NCI-H1105 treated with DMSO at 0.1 percent for 48 hours (cell line): ENCODE measurements around the gene PPP4R4.
"Not testable (repeated sequence)": the region's sequence is repeated elsewhere in the genome, so short reads cannot be mapped to it uniquely, and the experiment has no call there.

Experiments used
- DNase-seq: peaks from one replicate; lab custom pipeline; 2025; lab: John Stamatoyannopoulos, UW

Gene PPP4R4

GRCh38 chr14:94179244-94179643 is 5.1 kb downstream of the PPP4R4 start:
- no peak for DNase-seq

- DNase-seq: peak; percentile 69
Observed at GRCh38 chr14:94180655-94181271, 6.6 kb downstream of the PPP4R4 start.

GRCh38 chr14:94181835-94182234 is 7.7 kb downstream of the PPP4R4 start:
- peak; percentile 3 for DNase-seq

DNA sequence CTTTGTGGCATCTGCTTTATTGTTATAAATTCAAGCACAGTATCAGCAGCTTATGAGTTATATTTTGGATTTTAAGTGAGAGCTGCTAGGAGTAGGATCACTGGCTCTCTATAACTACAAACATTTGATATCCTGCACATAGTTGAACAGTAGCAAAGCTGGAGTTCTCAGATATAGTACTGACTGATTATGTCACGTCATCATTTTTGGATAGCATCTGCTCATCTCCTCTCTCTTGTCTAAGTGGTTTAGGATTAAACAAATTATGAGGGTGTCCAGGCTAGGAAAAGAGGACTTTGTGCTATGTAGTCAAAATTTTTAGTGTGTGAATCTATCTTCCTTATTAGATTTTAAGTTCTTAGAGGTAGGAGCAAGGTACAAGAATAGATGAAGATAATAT is 18.4 kb downstream of the PPP4R4 start:
- DNase-seq: no peak

- no peak for DNase-seq
Observed at GRCh38 chr14:94193776-94194175, 19.7 kb downstream of the PPP4R4 start.

GRCh38 chr14:94196057-94196456 is 21.9 kb downstream of the PPP4R4 start:
- DNase-seq: no peak

GRCh38 chr14:94203473-94204210 is 29.5 kb downstream of the PPP4R4 start:
- no peak for DNase-seq

GRCh38 chr14:94213021-94213420 is 38.9 kb downstream of the PPP4R4 start:
- no peak for DNase-seq

DNA sequence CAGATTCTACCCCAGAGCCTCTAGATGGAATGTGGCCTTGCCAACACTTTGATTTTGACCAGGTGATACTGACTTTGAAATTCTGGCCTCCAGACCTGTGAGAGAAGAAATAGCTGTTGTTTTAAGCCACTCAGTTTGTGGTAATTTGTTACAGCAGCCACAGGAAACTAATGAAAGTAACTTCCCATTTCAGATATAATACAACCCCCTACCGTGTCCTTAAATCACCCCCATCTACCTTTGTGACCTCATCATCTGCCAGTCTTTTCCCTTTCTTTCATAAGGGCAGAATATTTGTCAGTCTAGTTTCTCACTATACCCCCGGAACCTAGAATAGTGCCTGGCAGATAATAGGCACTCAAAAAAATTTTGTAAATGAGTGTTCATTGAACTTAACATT is 39.6 kb downstream of the PPP4R4 start:
- no peak for DNase-seq

DNA sequence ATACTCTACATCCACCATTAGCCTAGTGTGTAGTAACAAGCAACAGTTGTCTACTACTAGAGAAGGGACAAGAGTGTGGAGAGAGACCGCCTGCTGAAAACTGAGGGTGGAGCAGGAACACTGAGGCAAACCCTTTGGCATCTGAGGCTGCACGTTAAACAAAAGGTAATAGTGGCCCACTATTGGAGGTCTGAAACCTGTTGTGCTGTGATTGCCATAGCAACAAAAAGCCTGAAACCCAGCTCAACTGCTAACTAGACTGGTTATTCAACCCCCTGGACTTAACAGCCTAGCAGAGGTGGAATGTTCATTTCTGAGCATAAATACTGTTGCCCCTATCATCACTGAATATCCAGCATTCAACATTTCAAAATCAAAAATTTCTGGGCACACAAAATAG is 43.0 kb downstream of the PPP4R4 start:
- no peak for DNase-seq

- not testable (repeated sequence) for DNase-seq
Observed at GRCh38 chr14:94218198-94218886, 44.2 kb downstream of the PPP4R4 start.

- no peak for DNase-seq
Observed at GRCh38 chr14:94224040-94224439, 49.9 kb downstream of the PPP4R4 start.

DNA sequence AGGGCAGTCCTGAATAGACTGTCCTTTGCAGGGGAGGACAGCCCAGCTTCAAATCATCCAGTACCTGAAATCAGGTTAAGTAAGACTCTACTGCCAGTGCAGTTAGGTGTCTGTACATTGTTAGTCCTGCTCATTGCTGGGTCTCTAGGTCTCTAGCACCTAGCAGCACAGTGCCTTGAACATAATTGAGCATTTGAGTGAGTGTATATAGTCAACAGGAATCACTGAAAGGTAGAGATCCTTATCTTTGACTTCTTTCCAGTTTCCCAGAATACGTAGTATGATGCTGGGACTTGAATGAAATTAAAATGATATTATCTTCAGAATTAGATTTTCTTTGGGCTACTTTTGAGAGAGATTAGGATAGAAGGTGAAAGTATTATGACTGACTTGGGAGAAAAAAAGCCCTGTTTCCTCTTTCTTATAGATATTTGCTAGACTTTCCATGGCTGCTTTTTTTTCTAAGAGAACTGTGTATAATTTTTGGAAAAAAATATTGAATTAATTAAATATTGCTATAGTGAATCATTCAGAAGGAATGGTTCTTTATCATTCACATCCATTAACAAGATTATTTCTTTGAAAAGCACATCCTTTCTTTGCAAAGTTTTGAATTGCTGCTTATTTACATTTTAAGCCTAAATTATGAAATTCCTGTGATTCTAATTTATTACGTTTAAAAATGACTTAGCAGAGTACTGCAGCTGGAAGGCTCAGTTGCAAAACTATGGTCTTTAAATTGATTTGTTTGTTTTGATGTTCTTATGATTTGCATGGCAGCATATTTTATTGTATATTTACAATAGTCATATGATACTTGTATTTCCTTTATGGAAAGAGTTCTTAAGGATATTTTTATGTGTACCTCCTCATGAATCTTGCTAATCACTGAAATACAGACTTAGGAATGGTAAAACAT is 51.6 kb downstream of the PPP4R4 start:
- DNase-seq: no peak

DNA sequence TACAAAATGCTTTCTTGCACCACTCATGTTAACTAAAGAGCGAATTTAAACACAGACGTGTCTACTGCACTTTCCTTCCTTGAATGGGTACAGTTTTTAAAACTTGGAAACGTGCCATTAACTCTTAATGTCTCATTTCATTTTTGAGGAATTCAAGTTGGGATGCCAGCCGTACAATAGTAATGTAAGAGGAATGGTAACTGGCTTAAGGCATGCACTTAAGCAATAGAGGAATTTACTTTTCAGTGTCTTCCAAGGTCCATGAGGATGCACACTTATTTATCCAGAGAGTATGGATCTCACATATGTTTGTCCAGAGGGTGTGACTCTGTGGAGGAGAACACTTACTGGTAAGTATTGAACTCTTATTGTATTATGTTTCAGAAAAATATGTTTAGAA is 52.9 kb downstream of the PPP4R4 start:
- DNase-seq: no peak

GRCh38 chr14:94237046-94237445 is 62.9 kb downstream of the PPP4R4 start:
- DNase-seq: no peak

GRCh38 chr14:94237983-94238382 is 63.9 kb downstream of the PPP4R4 start:
- DNase-seq: no peak

GRCh38 chr14:94239406-94239805 is 65.3 kb downstream of the PPP4R4 start:
- DNase-seq: no peak

DNA sequence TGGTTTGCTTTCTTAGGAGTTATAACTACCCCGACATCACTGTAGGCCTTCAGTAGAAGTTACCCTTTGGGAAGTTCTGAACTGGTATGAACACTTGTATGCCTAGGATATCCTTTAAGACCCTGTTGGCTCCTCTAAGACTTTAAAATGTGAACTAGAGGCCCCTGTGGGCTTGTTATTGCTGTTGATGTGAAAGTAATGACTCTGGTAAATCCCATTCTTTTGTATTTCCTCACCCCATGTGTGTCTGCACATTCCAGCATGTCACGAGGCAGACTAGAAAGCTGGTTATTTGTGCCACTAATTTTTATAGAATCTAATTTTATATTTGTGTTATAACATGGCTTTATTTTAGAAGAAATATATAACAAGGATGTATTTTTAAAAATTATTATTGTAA is 70.1 kb downstream of the PPP4R4 start:
- DNase-seq: no peak

- not testable (repeated sequence) for DNase-seq
Observed at GRCh38 chr14:94264195-94264594, 90.1 kb downstream of the PPP4R4 start.

- DNase-seq: no peak
Observed at GRCh38 chr14:94267352-94267751, 93.2 kb downstream of the PPP4R4 start.

DNA sequence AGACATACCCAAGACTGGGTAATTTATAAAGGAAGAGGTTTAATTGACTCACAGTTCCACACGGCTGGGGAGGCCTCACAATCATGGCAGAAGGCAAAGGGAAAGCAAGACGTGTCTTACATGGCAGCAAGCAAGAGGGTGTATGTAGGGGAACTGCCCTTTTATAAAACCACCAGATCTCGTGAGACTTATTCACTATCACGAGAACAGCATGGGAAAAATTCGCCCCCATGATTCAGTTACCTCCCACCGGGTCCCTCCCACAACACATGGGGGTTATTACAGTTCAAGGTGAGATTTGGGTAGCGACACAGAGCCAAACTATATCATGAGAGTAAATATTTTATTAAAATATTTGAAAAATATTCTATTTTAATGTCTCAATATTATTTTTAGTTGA is 94.5 kb downstream of the PPP4R4 start:
- DNase-seq: not testable (repeated sequence)

DNA sequence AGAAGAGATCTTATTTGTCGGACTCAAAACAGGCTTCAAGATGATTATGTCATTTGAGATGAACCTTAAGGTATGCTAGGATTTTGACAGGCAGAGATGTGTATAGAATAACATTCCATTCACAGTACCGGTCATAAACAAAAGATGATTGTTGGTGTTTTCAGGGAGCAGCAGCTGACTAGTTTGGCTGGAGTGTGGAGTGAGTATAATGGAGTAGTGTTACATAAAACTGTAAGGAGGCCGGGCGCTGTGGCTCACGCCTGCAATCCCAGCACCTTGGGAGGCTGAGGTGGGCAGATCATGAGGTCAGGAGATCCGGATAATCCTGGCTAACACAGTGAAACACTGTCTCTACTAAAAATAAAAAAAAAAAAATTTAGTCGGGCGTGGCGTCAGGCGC is 95.0 kb downstream of the PPP4R4 start:
- DNase-seq: no peak
